ENCODE data around the gene PPL.
"Not testable (repeated sequence)": the region's sequence is repeated elsewhere in the genome, so short reads cannot be mapped to it uniquely, and the experiment has no call there.

The PPL gene

GRCh38 chr16:4933433-4933832 is 3.5 kb downstream of the PPL start:
- DNase-seq (ENCODE audit: low read depth): no peak

- no peak for DNase-seq (ENCODE audit: low read depth)
Observed at GRCh38 chr16:4931381-4931780, 5.6 kb downstream of the PPL start.

GRCh38 chr16:4929619-4930018 is 7.3 kb downstream of the PPL start:
- DNase-seq (ENCODE audit: low read depth): not testable (repeated sequence)

- no peak for DNase-seq (ENCODE audit: low read depth)
Observed at GRCh38 chr16:4928227-4928626, 8.7 kb downstream of the PPL start.

GRCh38 chr16:4927661-4928060 is 9.3 kb downstream of the PPL start:
- DNase-seq (ENCODE audit: low read depth): no peak

GRCh38 chr16:4926928-4927327 is 10.0 kb downstream of the PPL start:
- DNase-seq (ENCODE audit: low read depth): no peak

GRCh38 chr16:4925791-4926190 is 11.2 kb downstream of the PPL start:
- no peak for DNase-seq (ENCODE audit: low read depth)

- DNase-seq (ENCODE audit: low read depth): no peak
Observed at GRCh38 chr16:4925293-4925607, 11.7 kb downstream of the PPL start.

- DNase-seq (ENCODE audit: low read depth): no peak
Observed at GRCh38 chr16:4924593-4925292, 12.2 kb downstream of the PPL start.

- no peak for DNase-seq (ENCODE audit: low read depth)
Observed at GRCh38 chr16:4923853-4924252, 13.1 kb downstream of the PPL start.

- no peak for DNase-seq (ENCODE audit: low read depth)
Observed at GRCh38 chr16:4922721-4923342, 14.1 kb downstream of the PPL start.

- no peak for DNase-seq (ENCODE audit: low read depth)
Observed at GRCh38 chr16:4920826-4921225, 16.1 kb downstream of the PPL start.

GRCh38 chr16:4918781-4919251 is 18.1 kb downstream of the PPL start:
- DNase-seq (ENCODE audit: low read depth): no peak

- no peak for DNase-seq (ENCODE audit: low read depth)
Observed at GRCh38 chr16:4917117-4917516, 19.8 kb downstream of the PPL start.

- no peak for DNase-seq (ENCODE audit: low read depth)
Observed at GRCh38 chr16:4915226-4915761, 21.7 kb downstream of the PPL start.

- DNase-seq (ENCODE audit: low read depth): no peak
Observed at GRCh38 chr16:4914528-4915225, 22.3 kb downstream of the PPL start.

GRCh38 chr16:4913774-4914525 is 23.0 kb downstream of the PPL start:
- no peak for DNase-seq (ENCODE audit: low read depth)

- no peak for DNase-seq (ENCODE audit: low read depth)
Observed at GRCh38 chr16:4913130-4913773, 23.7 kb downstream of the PPL start.

GRCh38 chr16:4911970-4912386 is 25.0 kb downstream of the PPL start:
- DNase-seq (ENCODE audit: low read depth): no peak

- DNase-seq (ENCODE audit: low read depth): no peak
Observed at GRCh38 chr16:4910828-4911227, 26.1 kb downstream of the PPL start.

- DNase-seq (ENCODE audit: low read depth): no peak
Observed at GRCh38 chr16:4909825-4910224, 27.1 kb downstream of the PPL start.

GRCh38 chr16:4908854-4909401 is 28.0 kb downstream of the PPL start:
- DNase-seq (ENCODE audit: low read depth): no peak

Data from stimulated activated CD8-positive, alpha-beta memory T cell treated with anti-CD3 and anti-CD28 coated beads, Interleukin-7, amount 100 ng/mL, for 24 hours (primary cell).